COLO668 (cell line): ENCODE results near the gene TFG.
"Not testable (repeated sequence)": the region's sequence is repeated elsewhere in the genome, so short reads cannot be mapped to it uniquely, and the experiment has no call there.

Source experiments
- DNase-seq: peaks from one replicate; lab custom pipeline; 2025; ENCODE audit not compliant: unreplicated experiment; lab: John Stamatoyannopoulos, UW

The TFG gene

GRCh38 chr3:100708989-100709841, at the start of gene TFG:
TFG (plus strand) TSS chr3:100709494; CDS start chr3:100713686, 4,192 bp downstream.
- DNase-seq = peak; percentile 94

GRCh38 chr3:100661294-100661693, 48.0 kb upstream of the TFG start:
- not testable (repeated sequence) for DNase-seq

- DNase-seq = no peak
These were observed 47.0 kb upstream of the TFG start for GRCh38 chr3:100662113-100662823.

DNA sequence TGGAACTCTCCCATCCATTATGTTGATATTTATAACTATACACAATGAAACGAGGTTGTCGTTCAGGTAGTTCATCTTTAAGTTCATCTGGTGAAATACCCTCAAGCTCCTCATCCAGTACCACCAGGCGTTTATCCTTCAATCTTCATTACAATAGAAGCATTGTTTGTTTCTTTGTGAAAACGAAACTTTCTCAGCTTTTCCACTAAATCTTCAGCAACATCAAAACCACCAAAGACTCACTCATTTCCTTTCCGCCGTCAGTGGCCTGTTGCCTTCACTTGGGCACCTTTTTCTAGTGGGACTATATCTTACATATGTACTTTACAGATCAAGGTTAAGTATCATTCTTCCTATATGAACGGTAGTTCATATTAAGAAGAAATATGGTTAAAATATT, 44.1 kb upstream of the TFG start:
- no peak for DNase-seq

DNA sequence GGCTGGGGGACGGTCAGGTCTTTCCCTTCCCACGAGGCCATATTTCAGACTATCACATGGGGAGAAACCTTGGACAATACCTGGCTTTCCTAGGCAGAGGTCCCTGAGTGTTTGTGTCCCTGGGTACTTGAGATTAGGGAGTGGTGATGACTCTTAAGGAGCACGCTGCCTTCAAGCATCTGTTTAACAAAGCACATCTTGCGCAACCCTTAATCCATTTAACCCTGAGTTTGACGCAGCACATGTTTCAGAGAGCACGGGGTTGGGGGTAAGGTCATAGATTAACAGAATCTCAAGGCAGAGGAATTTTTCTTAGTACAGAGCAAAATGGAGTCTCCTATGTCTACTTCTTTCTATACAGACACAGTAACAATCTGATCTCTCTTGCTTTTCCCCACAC, 42.6 kb upstream of the TFG start:
- DNase-seq = not testable (repeated sequence)

GRCh38 chr3:100667316-100667715, 42.0 kb upstream of the TFG start:
- DNase-seq = not testable (repeated sequence)

DNA sequence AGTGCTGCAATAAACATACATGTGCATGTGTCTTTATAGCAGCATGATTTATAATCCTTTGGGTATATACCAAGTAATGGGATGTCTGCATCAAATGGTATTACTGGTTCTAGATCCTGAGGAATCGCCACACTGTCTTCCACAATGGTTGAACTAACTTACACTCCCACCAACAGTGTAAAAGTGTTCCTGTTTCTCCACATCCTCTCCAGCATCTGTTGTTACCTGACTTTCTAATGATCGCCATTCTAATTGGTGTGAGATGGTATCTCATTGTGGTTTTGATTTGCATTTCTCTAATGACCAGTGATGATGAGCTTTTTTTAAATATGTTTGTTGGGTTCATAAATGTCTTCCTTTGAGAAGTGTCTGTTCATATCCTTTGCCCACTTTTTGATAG, 38.3 kb upstream of the TFG start:
- not testable (repeated sequence) for DNase-seq

DNA sequence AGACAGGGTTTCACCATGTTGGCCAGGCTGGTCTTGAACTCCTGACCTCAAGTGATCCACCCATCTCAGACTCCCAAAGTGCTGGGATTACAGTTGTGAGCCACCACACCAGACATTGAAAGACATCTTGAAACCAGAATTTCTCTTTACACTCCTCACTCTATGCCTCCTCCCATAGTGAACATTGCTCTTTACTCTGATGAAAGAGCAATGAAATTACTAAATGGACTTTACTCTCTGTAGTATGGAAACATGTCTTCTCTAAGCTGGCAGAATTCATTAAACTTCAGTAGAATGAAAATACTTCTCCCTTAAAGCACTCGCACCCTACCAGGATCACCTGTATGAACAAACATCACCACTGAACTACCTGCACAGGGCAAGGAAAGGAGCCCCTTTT, 27.8 kb upstream of the TFG start:
- no peak for DNase-seq

GRCh38 chr3:100682056-100682853, 27.0 kb upstream of the TFG start:
- DNase-seq = no peak

DNA sequence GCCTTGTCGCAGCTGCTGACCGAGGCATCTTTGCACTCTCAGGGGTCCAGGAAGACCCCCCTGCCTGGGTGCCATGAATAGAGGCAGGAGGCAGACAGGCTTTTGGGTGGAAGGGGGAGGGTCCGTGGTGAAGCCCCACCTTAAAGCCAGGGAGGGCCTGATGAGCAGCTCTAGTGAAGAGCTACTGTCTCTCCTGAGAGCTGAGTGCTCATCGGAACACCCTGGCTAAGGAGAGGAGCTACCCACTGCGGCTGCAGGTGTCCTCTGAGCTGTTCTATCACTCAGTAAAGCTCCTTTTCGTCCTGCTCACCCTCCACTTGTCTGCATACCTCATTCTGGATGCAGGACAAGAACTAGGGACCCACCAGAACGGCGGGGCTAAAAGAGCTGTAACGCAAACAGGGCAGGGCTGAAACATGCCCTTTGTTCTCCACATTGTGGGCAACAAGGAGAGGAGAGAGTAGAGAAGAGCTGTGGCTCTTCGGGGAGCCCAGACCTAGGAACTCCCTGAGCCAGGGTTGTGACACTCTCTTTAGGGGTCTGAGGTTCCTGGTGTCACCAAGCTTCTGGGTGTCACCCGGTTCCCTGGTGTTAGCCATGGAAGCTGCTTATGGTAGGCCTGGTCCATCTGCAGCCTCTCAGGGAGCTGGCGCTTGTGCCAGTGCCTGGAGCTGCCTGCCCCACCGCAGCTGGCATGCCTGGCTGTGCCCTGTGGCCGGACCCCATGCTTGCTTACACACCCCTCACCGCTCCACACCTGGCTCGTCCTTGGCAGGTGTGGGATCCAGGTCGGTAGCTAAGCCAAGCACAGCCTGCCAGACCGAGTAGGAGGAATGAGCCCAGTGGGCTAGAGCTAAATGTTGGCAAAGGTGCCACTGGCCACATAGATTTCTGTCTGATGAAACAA, 26.2 kb upstream of the TFG start:
- DNase-seq = no peak

GRCh38 chr3:100693225-100693624, 16.1 kb upstream of the TFG start:
- DNase-seq = no peak

DNA sequence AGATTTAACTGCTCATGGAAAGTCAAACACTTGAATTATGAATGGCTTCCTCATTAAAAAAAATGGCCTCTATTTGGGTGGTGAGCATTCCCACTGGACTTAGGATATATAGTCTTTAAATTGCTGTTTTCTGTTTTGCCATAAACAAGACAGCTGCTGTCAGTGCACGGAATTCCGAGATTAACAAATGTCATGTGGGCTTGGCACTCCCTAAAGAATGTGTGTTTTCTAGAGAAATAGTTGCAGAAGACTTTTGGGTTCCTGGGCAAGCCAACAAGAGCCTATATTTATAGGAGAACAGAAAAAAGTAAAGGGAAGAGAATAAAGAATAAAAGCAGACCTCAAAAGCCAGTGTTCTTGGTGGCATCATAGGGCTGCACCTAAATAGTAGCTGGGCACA, 13.6 kb upstream of the TFG start:
- no peak for DNase-seq

DNA sequence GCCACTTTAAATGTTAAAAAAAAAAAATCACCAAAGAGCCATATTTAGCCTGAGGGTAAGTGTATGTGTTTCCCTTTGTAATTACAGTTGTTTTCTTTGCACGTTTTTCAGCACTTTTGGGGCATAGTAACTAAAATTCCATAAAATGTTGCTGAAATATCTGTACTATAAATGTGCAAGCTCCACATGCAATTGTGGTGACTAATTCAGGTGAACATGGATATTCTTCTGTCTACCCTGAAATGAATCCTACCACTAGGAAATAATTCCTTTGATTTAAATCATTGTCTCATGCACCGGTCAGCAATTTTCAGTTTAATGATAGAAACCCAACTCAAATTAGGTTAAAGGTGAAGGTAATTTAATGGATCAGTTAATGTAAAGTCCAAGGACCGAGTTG, 13.1 kb upstream of the TFG start:
- DNase-seq = no peak

DNA sequence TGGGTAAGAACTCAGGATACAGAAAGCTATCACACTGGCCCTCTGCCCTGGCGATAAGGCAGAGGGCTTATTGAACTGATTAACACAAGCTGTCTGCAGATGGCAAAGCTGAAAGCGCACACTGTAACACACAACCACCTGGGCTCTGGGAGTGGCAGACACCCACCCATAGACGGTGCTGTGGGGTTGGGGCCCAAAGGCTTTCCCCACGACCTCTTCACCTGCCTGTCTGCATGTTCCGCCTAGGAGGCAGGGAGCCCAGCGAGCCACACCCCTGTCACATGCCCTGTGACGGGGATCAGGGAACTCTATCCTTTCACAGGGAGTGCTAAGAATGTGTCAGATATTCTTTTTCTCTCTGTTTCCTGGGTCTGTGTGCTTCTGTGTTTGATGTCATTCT, 12.1 kb upstream of the TFG start:
- no peak for DNase-seq

- no peak for DNase-seq
These were observed 11.5 kb upstream of the TFG start for GRCh38 chr3:100697723-100698285.

GRCh38 chr3:100698736-100699135, 10.6 kb upstream of the TFG start:
- no peak for DNase-seq

DNA sequence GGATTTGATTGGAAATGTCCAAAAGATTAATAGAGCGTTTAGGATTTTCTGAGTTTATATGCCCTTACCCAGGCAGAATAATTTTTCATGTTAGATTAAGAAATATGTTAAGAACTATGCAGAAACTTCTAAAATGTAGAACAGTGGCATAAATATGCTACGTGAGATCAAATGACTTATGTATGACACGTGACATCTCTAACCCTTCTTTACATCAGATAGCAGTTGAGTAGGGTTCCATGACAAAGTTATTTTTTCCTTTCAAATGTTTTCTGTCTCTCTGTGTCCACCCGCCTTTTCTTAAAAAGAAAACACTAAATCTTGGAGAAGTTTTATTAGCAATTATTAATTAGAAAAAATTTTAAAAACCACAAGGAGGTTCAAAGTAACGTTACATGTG, 8.6 kb upstream of the TFG start:
- DNase-seq = no peak

DNA sequence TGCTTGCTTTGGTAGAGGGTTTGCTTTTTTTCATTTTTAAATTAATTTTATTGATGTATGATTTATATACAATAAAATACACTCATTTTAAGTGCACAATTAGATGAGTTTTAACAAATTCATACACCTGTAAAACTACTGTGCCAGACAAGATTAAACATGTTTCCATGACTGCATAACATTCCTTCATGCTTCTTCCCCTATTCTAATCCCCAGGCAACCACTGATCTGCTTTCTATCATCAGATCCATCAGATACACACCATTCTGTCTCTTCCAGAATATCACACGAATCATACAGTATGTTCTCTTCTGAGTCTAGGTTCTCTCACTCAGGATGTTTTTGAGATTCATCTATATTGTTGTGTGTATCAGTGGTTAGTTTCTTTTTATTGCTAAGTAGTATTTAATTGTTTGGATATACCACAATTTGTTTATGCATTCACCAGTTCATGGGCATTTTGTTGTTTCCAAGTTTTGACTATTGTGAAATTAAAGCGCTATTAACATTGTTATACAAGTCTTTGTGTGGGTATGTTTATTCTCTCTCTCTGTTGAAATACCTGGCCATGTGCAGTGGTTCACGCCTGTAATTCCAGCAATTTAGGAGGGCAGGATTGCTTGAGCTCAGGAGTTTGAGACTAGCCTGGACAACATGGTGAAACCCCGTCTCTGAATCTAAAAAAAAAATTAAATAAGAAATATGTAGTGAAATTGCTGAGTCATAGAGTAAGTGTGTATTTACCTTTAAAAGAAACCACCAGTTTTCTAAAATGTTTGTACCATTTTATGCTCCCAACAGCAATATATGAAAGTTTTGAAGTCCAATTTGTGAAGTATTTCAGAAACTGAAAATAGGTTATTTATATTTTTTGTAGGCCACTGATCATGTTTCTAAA, 7.0 kb upstream of the TFG start:
- DNase-seq = no peak

- DNase-seq = no peak
These were observed 6.3 kb upstream of the TFG start for GRCh38 chr3:100702980-100703345.
